GM12878 (cell line): Measurements from ENCODE around the gene SPATA9. TPM values are rescaled to one million over a fixed set of nuclear protein-coding genes. Genes with fewer than 3 reads are reported as not detected.

Experiments used
- ATAC-seq: fragments of 200-7000 bp; cut with Tn5 transposase; 3 replicates; pipeline ENCODE4 v1.9.1; 2020; ENCODE audit warnings: mild to moderate bottlenecking, moderate library complexity
- BruUV-seq: library from RNA; stranded (reverse); fragments of 400-500 nt; replicated peaks from 2 replicates; lab custom pipeline; 2021; lab: Mats Ljungman, UMichigan
- CTCF ChIA-PET: fragments of 300-600 bp; sonication (Branson Sonifier 250); formaldehyde crosslinking; extraction: SDS; loops from one replicate; lab custom pipeline; 2021; ENCODE audit warnings: inconsistent platforms; lab: Yijun Ruan, JAX
- POLR2A ChIA-PET: fragments of 350-600 bp; formaldehyde crosslinking; extraction: SDS; loops from one replicate; lab custom pipeline; 2021; ENCODE audit warnings: inconsistent platforms; lab: Charles Lee
- RAD21 ChIA-PET: fragments of 300-600 bp; sonication (Branson Sonifier 250); formaldehyde crosslinking; loops from one replicate; lab custom pipeline; 2023; ENCODE audit warnings: antibody characterized with exemption; ENCODE audit not compliant: unreplicated experiment; lab: Charles Lee
- SMC1A ChIA-PET: fragments of 300-600 bp; sonication (Branson Sonifier 250); formaldehyde crosslinking; loops from one replicate; lab custom pipeline; 2023; ENCODE audit not compliant: unreplicated experiment, uncharacterized antibody; lab: Charles Lee
- DNase-seq: peaks from one replicate; pipeline ENCODE4 v3.0.0-alpha.2; 2011; ENCODE audit warnings: low read depth, low spot score
- FAIRE-seq: peaks from 3 replicates; lab custom pipeline; 2011; peaks lifted over from hg19 to GRCh38; lab: Jason Lieb, UNC
- H2AFZ ChIP-seq: 2 replicates; pipeline ENCODE4 v1.6.0; 2011; ENCODE audit warnings: low read depth, low read length, control low read depth; ENCODE audit not compliant: control insufficient read depth
- H3K27ac ChIP-seq: 2 replicates; pipeline ENCODE4 v1.5.1; 2011; ENCODE audit warnings: control low read depth; ENCODE audit not compliant: control insufficient read depth, insufficient read depth
- H3K27me3 ChIP-seq, 2 experiments: replicated peaks in 1 of 2; 2 replicates each; pipeline versions ENCODE4 v1.6.0 to v1.6.1; 2011; ENCODE audit warnings: low read length in 1 of 2; ENCODE audit not compliant: control insufficient read depth in 2 of 2, insufficient read depth in 2 of 2
- H3K36me3 ChIP-seq, 2 experiments: 2 replicates each; pipeline ENCODE4 v1.5.1; 2011; ENCODE audit warnings: low read length in 1 of 2; ENCODE audit not compliant: control insufficient read depth in 2 of 2, insufficient read depth in 2 of 2
- H3K4me1 ChIP-seq: 2 replicates; pipeline ENCODE4 v1.6.1; 2011; ENCODE audit warnings: mild to moderate bottlenecking, low read length, moderate library complexity, mixed read lengths; ENCODE audit not compliant: control insufficient read depth, insufficient read depth
- H3K4me2 ChIP-seq: 2 replicates; pipeline ENCODE4 v1.6.0; 2011; ENCODE audit warnings: control low read depth; ENCODE audit not compliant: control insufficient read depth, insufficient read depth
- H3K4me3 ChIP-seq: fragments of 200-600 bp; sonication (generic); 2 replicates; pipeline ENCODE4 v1.5.1; 2016
- H3K79me2 ChIP-seq: 2 replicates; pipeline ENCODE4 v1.6.0; 2011; ENCODE audit warnings: low read length; ENCODE audit not compliant: control insufficient read depth, insufficient read depth
- H3K9ac ChIP-seq: 2 replicates; pipeline ENCODE4 v1.8.0; 2011; ENCODE audit warnings: low read length, control low read depth, mixed read lengths; ENCODE audit not compliant: control insufficient read depth, insufficient read depth
- H3K9me3 ChIP-seq: replicated peaks from 3 replicates; pipeline ENCODE4 v1.5.1; 2011; ENCODE audit warnings: mild to moderate bottlenecking, low read length; ENCODE audit not compliant: control insufficient read depth, insufficient read depth
- H4K20me1 ChIP-seq: 2 replicates; pipeline ENCODE4 v1.6.0; 2011; ENCODE audit not compliant: control insufficient read depth, insufficient read depth
- CBFB ChIP-seq: IDR thresholded peaks from 2 replicates; pipeline ENCODE4 v1.6.1; 2016; ENCODE audit warnings: antibody characterized with exemption, low read depth
- CBX3 ChIP-seq: fragments of 200-600 bp; sonication (generic); IDR thresholded peaks from 2 replicates; pipeline ENCODE4 v1.6.1; 2016; ENCODE audit warnings: low read depth, borderline replicate concordance
- HCFC1 ChIP-seq: fragments of 150-350 bp; IDR thresholded peaks from 2 replicates; pipeline ENCODE4 v1.6.1; 2014; ENCODE audit warnings: low read length
- LARP7 ChIP-seq: fragments of 450-650 bp; IDR thresholded peaks from 2 replicates; pipeline ENCODE4 v1.6.1; 2017; ENCODE audit warnings: mild to moderate bottlenecking
- MTA2 ChIP-seq: fragments of 450-650 bp; IDR thresholded peaks from 2 replicates; pipeline ENCODE4 v1.6.1; 2016; ENCODE audit warnings: low read depth, mild to moderate bottlenecking, moderate library complexity
- POU2F2 ChIP-seq: IDR thresholded peaks from 3 replicates; pipeline ENCODE4 v1.6.1; 2011; ENCODE audit warnings: low read depth, mild to moderate bottlenecking, low read length, borderline replicate concordance
- STAT1 ChIP-seq: fragments of 450-650 bp; conservative IDR thresholded peaks from 2 replicates; pipeline ENCODE4 v1.6.1; 2014; ENCODE audit warnings: antibody characterized with exemption, mild to moderate bottlenecking
- YBX1 ChIP-seq: fragments of 450-650 bp; IDR thresholded peaks from 2 replicates; pipeline ENCODE4 v1.6.1; 2016; ENCODE audit warnings: antibody characterized with exemption
- ZNF24 ChIP-seq: fragments of 450-650 bp; IDR thresholded peaks from 2 replicates; pipeline ENCODE4 v1.6.1; 2017; ENCODE audit warnings: antibody characterized with exemption, mild to moderate bottlenecking
- WGBS: methylation state at CpG from one replicate; pipeline ENCODE4 v1.1.6; 2016; ENCODE audit warnings: low lambda C conversion rate; ENCODE audit not compliant: insufficient replicate concordance, insufficient coverage; ENCODE audit errors: missing lambda C conversion rate; 5-methylcytosine and 5-hydroxymethylcytosine counted together
- in situ Hi-C: fragments of 300-500 bp; cut with MboI; formaldehyde crosslinking; loops from 9 replicates; pipeline ENCODE4 v1.14.3; 2018; ENCODE audit warnings: mixed read lengths
- intact Hi-C: fragments of 100-400 bp; cut with micrococcal nuclease; formaldehyde crosslinking; loops from one replicate; pipeline ENCODE4 v1.14.2; 2022; ENCODE audit not compliant: unreplicated experiment
- polyA plus RNA-seq, 11 experiments: library from polyadenylated mRNA; depleted of rRNA in 4 of 11; unstranded in 6 of 11; stranded (reverse) in 5 of 11; fragments of >200 nt; fragmentation: Nextera tagmentation in 4 of 11; fragmentation: Illumina TruSeq in 1 of 11; extraction: Ambion mirVana in 4 of 11; extraction: Trizol in 1 of 11; gene quantifications; 1 replicate in 1 of 11; 2 replicates in 10 of 11; pipeline versions ENCODE4 v1.2.1 to v1.2.3, GENCODE V29; 2011 to 2016; ENCODE audit warnings: inconsistent platforms in 2 of 11, missing spikeins in 2 of 11, low read depth in 1 of 11
- total RNA-seq, 4 experiments: library from RNA; depleted of rRNA in 3 of 4; stranded (reverse); fragments of >200 nt in 3 of 4; fragmentation: Illumina TruSeq in 1 of 4; extraction: Trizol in 1 of 4; gene quantifications; 2 replicates each; pipeline versions ENCODE4 v1.2.1 to v1.2.3, GENCODE V29; 2013 to 2021
- TF ChIP-seq, protein P1 (sequence below): fragments of 450-650 bp; IDR thresholded peaks from 2 replicates; pipeline ENCODE4 v1.6.1; 2018; ENCODE audit warnings: borderline replicate concordance, mild to moderate bottlenecking; ENCODE audit not compliant: partially characterized antibody
- TF ChIP-seq, protein P2 (sequence below): fragments of 450-650 bp; IDR thresholded peaks from 2 replicates; pipeline ENCODE4 v1.6.1; 2017; ENCODE audit warnings: mild to moderate bottlenecking
- TF ChIP-seq, protein P3 (sequence below): fragments of 150-350 bp; IDR thresholded peaks from 2 replicates; pipeline ENCODE4 v1.6.1; 2016; ENCODE audit warnings: low read depth, low read length
- TF ChIP-seq, protein P4 (sequence below): fragments of 450-650 bp; IDR thresholded peaks from 2 replicates; pipeline ENCODE4 v1.6.1; 2017; ENCODE audit warnings: mild to moderate bottlenecking, low read depth, inconsistent platforms; ENCODE audit not compliant: poor library complexity, severe bottlenecking

Gene SPATA9
- total and polyA plus RNA-seq, 10 of the 15 experiments (the other 5 are each of a cell fraction or from before 2014, with no cell fraction given): 0.11 to 0.49 (median 0.16) TPM; not detected in 1

DNA sequence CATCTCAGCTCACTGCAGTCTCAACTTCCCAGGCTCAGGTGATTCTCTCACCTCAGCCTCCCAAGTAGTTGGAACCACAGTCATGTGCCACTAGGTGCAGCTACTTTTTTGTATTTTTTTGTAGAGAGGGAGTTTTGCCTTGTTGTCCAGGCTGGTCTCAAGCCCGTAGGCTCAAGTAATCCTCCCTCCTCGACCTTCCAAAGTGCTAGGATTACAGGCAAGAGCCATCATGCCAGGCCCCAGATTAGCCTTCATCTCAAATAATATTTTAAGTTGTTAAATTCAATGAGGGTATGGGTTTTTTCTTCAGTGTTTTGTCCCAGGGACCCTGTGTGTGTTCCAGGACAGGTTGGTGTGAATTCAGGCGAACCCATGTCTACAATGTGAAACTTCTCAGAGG is 48.7 kb downstream of the SPATA9 start (continued):
- TF ChIP-seq, protein P1, sequence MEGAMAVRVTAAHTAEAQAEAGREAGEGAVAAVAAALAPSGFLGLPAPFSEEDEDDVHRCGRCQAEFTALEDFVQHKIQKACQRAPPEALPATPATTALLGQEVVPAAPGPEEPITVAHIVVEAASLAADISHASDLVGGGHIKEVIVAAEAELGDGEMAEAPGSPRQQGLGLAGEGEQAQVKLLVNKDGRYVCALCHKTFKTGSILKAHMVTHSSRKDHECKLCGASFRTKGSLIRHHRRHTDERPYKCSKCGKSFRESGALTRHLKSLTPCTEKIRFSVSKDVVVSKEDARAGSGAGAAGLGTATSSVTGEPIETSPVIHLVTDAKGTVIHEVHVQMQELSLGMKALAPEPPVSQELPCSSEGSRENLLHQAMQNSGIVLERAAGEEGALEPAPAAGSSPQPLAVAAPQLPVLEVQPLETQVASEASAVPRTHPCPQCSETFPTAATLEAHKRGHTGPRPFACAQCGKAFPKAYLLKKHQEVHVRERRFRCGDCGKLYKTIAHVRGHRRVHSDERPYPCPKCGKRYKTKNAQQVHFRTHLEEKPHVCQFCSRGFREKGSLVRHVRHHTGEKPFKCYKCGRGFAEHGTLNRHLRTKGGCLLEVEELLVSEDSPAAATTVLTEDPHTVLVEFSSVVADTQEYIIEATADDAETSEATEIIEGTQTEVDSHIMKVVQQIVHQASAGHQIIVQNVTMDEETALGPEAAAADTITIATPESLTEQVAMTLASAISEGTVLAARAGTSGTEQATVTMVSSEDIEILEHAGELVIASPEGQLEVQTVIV: no peak
- TF ChIP-seq CBX3 (no peak), YBX1 (no peak), MTA2 (no peak)
- TF ChIP-seq, all 136 proteins: peak for 0

DNA sequence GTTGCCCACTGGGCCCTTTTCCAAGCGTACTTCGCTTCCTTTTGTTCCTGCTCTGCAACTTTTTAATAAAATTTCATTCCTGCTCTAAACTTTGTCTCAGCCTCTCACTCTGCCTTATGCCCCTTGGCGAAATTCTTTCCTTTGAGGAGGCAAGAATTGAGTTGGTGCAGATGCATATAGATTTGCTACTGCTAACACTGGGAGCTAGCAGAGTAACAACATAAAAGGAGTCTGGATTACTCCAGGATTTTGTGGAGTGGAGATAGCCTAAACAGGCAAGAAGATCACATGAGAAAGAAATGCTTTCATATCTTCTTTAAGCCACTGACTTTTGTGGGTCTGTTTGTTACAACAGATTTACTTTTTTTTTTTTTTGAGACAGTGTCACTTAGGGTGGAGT is 49.1 kb downstream of the SPATA9 start:
- DNase-seq (no peak), ATAC-seq (no peak), FAIRE-seq (no peak)
- no peaks in the 10 kb centered on the region for H4K20me1 ChIP-seq
- intact Hi-C loops: no loop called here
- peaks cover 6% of the 10 kb centered on the region; the same call in 2 of the 3 replicates for H3K9me3 ChIP-seq
- in situ Hi-C loops: no loop called here
- CTCF ChIA-PET: interaction anchor here (1.6 kb wide), 1 partner anchor 325 kb away, joined by 5 read pairs; no protein-coding TSS in a partner anchor
- no peaks in the 10 kb centered on the region for H3K79me2 ChIP-seq
- H3K27me3 ChIP-seq: no peaks in the 10 kb centered on the region
- RAD21 ChIA-PET: no interaction called here
- POLR2A ChIA-PET: no interaction called here
- WGBS: 95% methylated on average over 3 of the region's 3 CpGs
- H3K27ac ChIP-seq: no peak overlapping the region
- no peak overlapping the region for H3K4me3 ChIP-seq
- no TSS peak for BruUV-seq
- SMC1A ChIA-PET: interaction anchor here (1.6 kb wide), 1 partner anchor 9 kb away, joined by 6 read pairs; no protein-coding TSS in a partner anchor
- H3K9ac ChIP-seq: no peak overlapping the region
- no peaks in the 10 kb centered on the region for H3K36me3 ChIP-seq
- peaks cover 8% of the 10 kb centered on the region; the same call in 1 of the 2 replicates for H3K4me1 ChIP-seq
- H3K4me2 ChIP-seq: no peak overlapping the region
- H2AFZ ChIP-seq: no peak overlapping the region
- TF ChIP-seq LARP7: no peak
- TF ChIP-seq STAT1: no peak
- no peak for TF ChIP-seq HCFC1
- TF ChIP-seq ZNF24: no peak
- TF ChIP-seq CBFB: no peak
- TF ChIP-seq, protein P2, sequence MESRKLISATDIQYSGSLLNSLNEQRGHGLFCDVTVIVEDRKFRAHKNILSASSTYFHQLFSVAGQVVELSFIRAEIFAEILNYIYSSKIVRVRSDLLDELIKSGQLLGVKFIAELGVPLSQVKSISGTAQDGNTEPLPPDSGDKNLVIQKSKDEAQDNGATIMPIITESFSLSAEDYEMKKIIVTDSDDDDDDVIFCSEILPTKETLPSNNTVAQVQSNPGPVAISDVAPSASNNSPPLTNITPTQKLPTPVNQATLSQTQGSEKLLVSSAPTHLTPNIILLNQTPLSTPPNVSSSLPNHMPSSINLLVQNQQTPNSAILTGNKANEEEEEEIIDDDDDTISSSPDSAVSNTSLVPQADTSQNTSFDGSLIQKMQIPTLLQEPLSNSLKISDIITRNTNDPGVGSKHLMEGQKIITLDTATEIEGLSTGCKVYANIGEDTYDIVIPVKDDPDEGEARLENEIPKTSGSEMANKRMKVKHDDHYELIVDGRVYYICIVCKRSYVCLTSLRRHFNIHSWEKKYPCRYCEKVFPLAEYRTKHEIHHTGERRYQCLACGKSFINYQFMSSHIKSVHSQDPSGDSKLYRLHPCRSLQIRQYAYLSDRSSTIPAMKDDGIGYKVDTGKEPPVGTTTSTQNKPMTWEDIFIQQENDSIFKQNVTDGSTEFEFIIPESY: no peak
- TF ChIP-seq, protein P3, sequence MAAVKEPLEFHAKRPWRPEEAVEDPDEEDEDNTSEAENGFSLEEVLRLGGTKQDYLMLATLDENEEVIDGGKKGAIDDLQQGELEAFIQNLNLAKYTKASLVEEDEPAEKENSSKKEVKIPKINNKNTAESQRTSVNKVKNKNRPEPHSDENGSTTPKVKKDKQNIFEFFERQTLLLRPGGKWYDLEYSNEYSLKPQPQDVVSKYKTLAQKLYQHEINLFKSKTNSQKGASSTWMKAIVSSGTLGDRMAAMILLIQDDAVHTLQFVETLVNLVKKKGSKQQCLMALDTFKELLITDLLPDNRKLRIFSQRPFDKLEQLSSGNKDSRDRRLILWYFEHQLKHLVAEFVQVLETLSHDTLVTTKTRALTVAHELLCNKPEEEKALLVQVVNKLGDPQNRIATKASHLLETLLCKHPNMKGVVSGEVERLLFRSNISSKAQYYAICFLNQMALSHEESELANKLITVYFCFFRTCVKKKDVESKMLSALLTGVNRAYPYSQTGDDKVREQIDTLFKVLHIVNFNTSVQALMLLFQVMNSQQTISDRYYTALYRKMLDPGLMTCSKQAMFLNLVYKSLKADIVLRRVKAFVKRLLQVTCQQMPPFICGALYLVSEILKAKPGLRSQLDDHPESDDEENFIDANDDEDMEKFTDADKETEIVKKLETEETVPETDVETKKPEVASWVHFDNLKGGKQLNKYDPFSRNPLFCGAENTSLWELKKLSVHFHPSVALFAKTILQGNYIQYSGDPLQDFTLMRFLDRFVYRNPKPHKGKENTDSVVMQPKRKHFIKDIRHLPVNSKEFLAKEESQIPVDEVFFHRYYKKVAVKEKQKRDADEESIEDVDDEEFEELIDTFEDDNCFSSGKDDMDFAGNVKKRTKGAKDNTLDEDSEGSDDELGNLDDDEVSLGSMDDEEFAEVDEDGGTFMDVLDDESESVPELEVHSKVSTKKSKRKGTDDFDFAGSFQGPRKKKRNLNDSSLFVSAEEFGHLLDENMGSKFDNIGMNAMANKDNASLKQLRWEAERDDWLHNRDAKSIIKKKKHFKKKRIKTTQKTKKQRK: no peak
- TF ChIP-seq POU2F2: no peak
- TF ChIP-seq, protein P4, sequence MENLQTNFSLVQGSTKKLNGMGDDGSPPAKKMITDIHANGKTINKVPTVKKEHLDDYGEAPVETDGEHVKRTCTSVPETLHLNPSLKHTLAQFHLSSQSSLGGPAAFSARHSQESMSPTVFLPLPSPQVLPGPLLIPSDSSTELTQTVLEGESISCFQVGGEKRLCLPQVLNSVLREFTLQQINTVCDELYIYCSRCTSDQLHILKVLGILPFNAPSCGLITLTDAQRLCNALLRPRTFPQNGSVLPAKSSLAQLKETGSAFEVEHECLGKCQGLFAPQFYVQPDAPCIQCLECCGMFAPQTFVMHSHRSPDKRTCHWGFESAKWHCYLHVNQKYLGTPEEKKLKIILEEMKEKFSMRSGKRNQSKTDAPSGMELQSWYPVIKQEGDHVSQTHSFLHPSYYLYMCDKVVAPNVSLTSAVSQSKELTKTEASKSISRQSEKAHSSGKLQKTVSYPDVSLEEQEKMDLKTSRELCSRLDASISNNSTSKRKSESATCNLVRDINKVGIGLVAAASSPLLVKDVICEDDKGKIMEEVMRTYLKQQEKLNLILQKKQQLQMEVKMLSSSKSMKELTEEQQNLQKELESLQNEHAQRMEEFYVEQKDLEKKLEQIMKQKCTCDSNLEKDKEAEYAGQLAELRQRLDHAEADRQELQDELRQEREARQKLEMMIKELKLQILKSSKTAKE: no peak
